Fibroblast of pulmonary artery (primary cell): ENCODE measurements around the gene SBF2.
"Not testable (repeated sequence)": the region's sequence is repeated elsewhere in the genome, so short reads cannot be mapped to it uniquely, and the experiment has no call there.

Experiments
- DNase-seq: peaks from one replicate; pipeline ENCODE4 v3.0.0-alpha.2; 2010; ENCODE audit warnings: low read depth
- H3K4me3 ChIP-seq: replicated peaks from 2 replicates; pipeline ENCODE4 v1.5.1; 2011; ENCODE audit warnings: low read depth, mild to moderate bottlenecking, control low read depth, low read length, moderate library complexity
- CTCF ChIP-seq: IDR thresholded peaks from 2 replicates; pipeline ENCODE4 v1.5.1; 2011; ENCODE audit warnings: mild to moderate bottlenecking, control low read depth, low read length, inconsistent platforms; ENCODE audit errors: missing control alignments

The SBF2 gene

GRCh38 chr11:10012068-10012467, 282.0 kb downstream of the SBF2 start:
- no peak overlapping the region for H3K4me3 ChIP-seq
- no peak for TF ChIP-seq CTCF
- no peak for DNase-seq

GRCh38 chr11:10005955-10006525, 288.0 kb downstream of the SBF2 start:
- no peak for DNase-seq
- H3K4me3 ChIP-seq, result no peak overlapping the region
- TF ChIP-seq CTCF, result no peak

GRCh38 chr11:10004526-10005113, 289.4 kb downstream of the SBF2 start:
- no peak overlapping the region for H3K4me3 ChIP-seq
- no peak for TF ChIP-seq CTCF
- no peak for DNase-seq

GRCh38 chr11:10002221-10002620, 291.8 kb downstream of the SBF2 start:
- no peak overlapping the region for H3K4me3 ChIP-seq
- TF ChIP-seq CTCF, result no peak
- no peak for DNase-seq

- DNase-seq, result no peak
- no peak overlapping the region for H3K4me3 ChIP-seq
- TF ChIP-seq CTCF, result no peak
These were observed 301.7 kb downstream of the SBF2 start for GRCh38 chr11:9992306-9992705.

- H3K4me3 ChIP-seq, result no peak overlapping the region
- TF ChIP-seq CTCF, result no peak
- no peak for DNase-seq
These were observed 303.6 kb downstream of the SBF2 start for GRCh38 chr11:9990221-9990973.

- not testable (repeated sequence) for H3K4me3 ChIP-seq, DNase-seq
These were observed 306.7 kb downstream of the SBF2 start for GRCh38 chr11:9987303-9987702.
